Activated CD8-positive, alpha-beta T cell treated with anti-CD3 and anti-CD28 coated beads for 36 hours (primary cell): Measurements from ENCODE around the gene FAM219A. TPM values are rescaled to one million over a fixed set of nuclear protein-coding genes. Genes with fewer than 3 reads are reported as not detected.

ENCODE experiments used
- ATAC-seq: fragments of 200-7000 bp; cut with Tn5 transposase; one replicate; pipeline ENCODE4 v1.10.0; 2021; ENCODE audit warnings: mild to moderate bottlenecking, moderate library complexity
- CTCF ChIA-PET: fragments of 350-600 bp; sonication (Branson Sonifier 250); formaldehyde crosslinking; loops from one replicate; lab custom pipeline; 2021; ENCODE audit warnings: antibody characterized with exemption; lab: Charles Lee
- POLR2A ChIA-PET: fragments of 350-600 bp; sonication (Branson Sonifier 250); formaldehyde crosslinking; loops from one replicate; lab custom pipeline; 2021; ENCODE audit warnings: antibody characterized with exemption; lab: Charles Lee
- DNase-seq: peaks from one replicate; pipeline ENCODE4 v3.0.0-alpha.2; 2020
- H3K27ac Mint-ChIP-seq: one replicate; pipeline ENCODE4 v1.8.0; 2021; ENCODE audit warnings: mild to moderate bottlenecking, mixed read lengths
- H3K27me3 Mint-ChIP-seq: one replicate; pipeline ENCODE4 v1.8.0; 2021; ENCODE audit warnings: mixed read lengths
- H3K36me3 Mint-ChIP-seq: one replicate; pipeline ENCODE4 v1.8.0; 2021; ENCODE audit warnings: low read depth, mixed read lengths
- H3K4me1 Mint-ChIP-seq: one replicate; pipeline ENCODE4 v1.8.0; 2021; ENCODE audit warnings: low read depth, mixed read lengths
- H3K4me3 Mint-ChIP-seq: one replicate; pipeline ENCODE4 v1.8.0; 2021; ENCODE audit warnings: mild to moderate bottlenecking, moderate library complexity, mixed read lengths
- H3K9me3 Mint-ChIP-seq: one replicate; pipeline ENCODE4 v1.8.0; 2021; ENCODE audit warnings: mixed read lengths
- CTCF ChIP-seq: fragments of 200-600 bp; IDR thresholded peaks from one replicate; pipeline ENCODE4 v1.8.0; 2022; ENCODE audit warnings: antibody characterized with exemption, mild to moderate bottlenecking
- intact Hi-C: fragments of 100-400 bp; cut with micrococcal nuclease; formaldehyde crosslinking; loops from one replicate; pipeline ENCODE4 v1.10.0; 2022
- total RNA-seq, 2 experiments: library from RNA; stranded (reverse); gene quantifications; one replicate each; pipeline ENCODE4 v1.2.3, GENCODE V29; 2021

The FAM219A gene
- total RNA-seq, 2 experiments from 2014 or later = 8.2 to 9.2 TPM

DNA sequence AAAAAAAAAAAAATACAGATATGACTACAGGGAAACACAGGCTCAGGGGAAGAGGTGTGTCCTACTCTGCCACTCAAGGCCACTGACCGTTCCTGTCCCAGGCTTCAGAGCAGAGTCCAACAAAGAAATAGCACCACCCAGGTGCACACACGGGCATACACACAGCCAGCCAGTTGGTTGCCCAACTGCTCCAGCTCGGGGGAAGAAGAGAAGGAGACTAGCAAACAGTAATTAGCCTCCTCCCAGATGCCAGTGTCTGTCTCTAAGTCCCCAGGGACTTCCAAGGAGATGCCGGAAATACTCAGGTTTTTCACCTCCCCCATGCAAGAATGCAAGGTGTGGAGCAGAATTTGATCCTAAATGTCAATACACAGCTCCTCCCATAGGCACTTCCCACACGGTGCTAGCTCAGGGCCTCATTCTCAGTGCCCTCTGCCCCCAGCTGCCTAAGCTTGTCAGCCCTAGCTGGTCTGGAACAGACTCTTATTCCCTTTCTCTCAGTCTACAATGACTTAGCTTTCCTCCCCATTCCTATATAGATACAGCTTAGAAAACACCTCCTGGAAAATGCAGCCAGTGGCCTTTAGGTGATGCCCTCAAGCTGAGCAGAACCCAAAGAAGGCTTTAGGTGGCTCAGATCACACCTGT, 83.3 kb downstream of the FAM219A start:
- Mint-ChIP-seq H3K27me3 (no peaks in the 10 kb centered on the region), H3K27ac (no peak overlapping the region), H3K9me3 (peaks cover 3% of the 10 kb centered on the region), H3K4me1 (peaks cover 28% of the 10 kb centered on the region), H3K4me3 (peak overlapping the region; percentile 87), H3K36me3 (peaks cover 21% of the 10 kb centered on the region)
- ATAC-seq = no peak
- no peak for TF ChIP-seq CTCF
- POLR2A ChIA-PET = interaction anchor here (1.2 to 2.5 kb wide), 2 partner anchors 45 to 204 kb away, joined by 4 to 10 read pairs; no protein-coding TSS in a partner anchor
- CTCF ChIA-PET = interaction anchor here (0.6 to 9.4 kb wide), 4 partner anchors 10 to 363 kb away, joined by 3 to 117 read pairs (median 20); no protein-coding TSS in a partner anchor
- no peak for DNase-seq
- intact Hi-C loops = loop anchor here (5.0 to 10.0 kb wide), 2 partner anchors 118 to 330 kb away; partner anchors contain the start of gene UBAP2

DNA sequence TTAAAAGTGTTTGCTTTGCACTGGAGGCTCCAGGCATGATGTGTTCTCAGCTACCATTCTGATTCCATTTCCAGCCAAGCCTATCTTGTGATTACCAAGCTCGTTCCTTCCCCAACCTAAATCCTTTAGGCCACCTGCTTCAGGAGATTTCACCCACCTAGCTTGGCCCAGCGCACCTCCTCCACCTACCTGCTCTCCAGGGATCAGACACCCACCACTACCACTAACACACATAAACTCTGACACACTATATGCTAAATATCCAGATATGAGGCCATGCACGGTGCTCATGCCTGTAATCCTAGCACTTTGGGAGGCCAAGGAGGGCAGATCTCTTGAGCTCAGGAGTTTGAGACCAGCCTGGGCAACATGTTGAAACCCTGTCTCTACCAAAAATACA, 84.0 kb downstream of the FAM219A start:
- no peak for TF ChIP-seq CTCF
- Mint-ChIP-seq H3K4me3 (no peak overlapping the region), H3K27ac (no peak overlapping the region), H3K36me3 (peaks cover 21% of the 10 kb centered on the region), H3K9me3 (peaks cover 3% of the 10 kb centered on the region), H3K27me3 (no peaks in the 10 kb centered on the region), H3K4me1 (peaks cover 23% of the 10 kb centered on the region)
- DNase-seq (no peak), ATAC-seq (no peak)
- POLR2A ChIA-PET = no interaction called here
- intact Hi-C loops = loop anchor here (10.0 kb wide), 1 partner anchor 330 kb away; the partner anchor contains the start of gene UBAP2
- CTCF ChIA-PET = interaction anchor here (0.6 to 9.4 kb wide), 4 partner anchors 10 to 362 kb away, joined by 3 to 117 read pairs (median 20); no protein-coding TSS in a partner anchor

- POLR2A ChIA-PET = interaction anchor here (0.6 kb wide), 1 partner anchor 196 kb away, joined by 4 read pairs; no protein-coding TSS in a partner anchor
- Mint-ChIP-seq H3K9me3 (peaks cover 3% of the 10 kb centered on the region), H3K4me1 (peaks cover 20% of the 10 kb centered on the region), H3K27me3 (no peaks in the 10 kb centered on the region), H3K27ac (no peak overlapping the region), H3K36me3 (peaks cover 21% of the 10 kb centered on the region), H3K4me3 (no peak overlapping the region)
- intact Hi-C loops = loop anchor here (10.0 kb wide), 1 partner anchor 329 kb away; the partner anchor contains the start of gene UBAP2
- CTCF ChIA-PET = interaction anchor here (2.7 to 9.4 kb wide), 3 partner anchors 9 to 41 kb away, joined by 10 to 117 read pairs (median 30); no protein-coding TSS in a partner anchor
- ATAC-seq = no peak
- TF ChIP-seq CTCF = no peak
- DNase-seq = no peak
Measured at GRCh38 chr9:34373749-34374148, 84.6 kb downstream of the FAM219A start.

- Mint-ChIP-seq H3K4me1 (peaks cover 20% of the 10 kb centered on the region), H3K27ac (no peak overlapping the region), H3K27me3 (no peaks in the 10 kb centered on the region), H3K36me3 (peaks cover 24% of the 10 kb centered on the region), H3K9me3 (peaks cover 3% of the 10 kb centered on the region), H3K4me3 (no peak overlapping the region)
- ChIA-PET CTCF (interaction anchor here (1.0 to 9.4 kb wide), 2 partner anchors 35 to 39 kb away, joined by 3 to 117 read pairs; no protein-coding TSS in a partner anchor), POLR2A (interaction anchor here (0.6 kb wide), 1 partner anchor 613 kb away, joined by 3 read pairs; no protein-coding TSS in a partner anchor)
- intact Hi-C loops = loop anchor here (10.0 kb wide), 1 partner anchor 328 kb away; the partner anchor contains the start of gene UBAP2
- TF ChIP-seq CTCF = no peak
- ATAC-seq (no peak), DNase-seq (no peak)
Measured at GRCh38 chr9:34372467-34373011, 85.8 kb downstream of the FAM219A start.
